ENCODE measurements around the gene CXCL10. TPM values are rescaled to one million over a fixed set of nuclear protein-coding genes. Genes with fewer than 3 reads are reported as not detected.

The CXCL10 gene
- under 1 TPM in 1 of 2 donors, not detected in 1; 0.28 TPM for total RNA-seq

DNA sequence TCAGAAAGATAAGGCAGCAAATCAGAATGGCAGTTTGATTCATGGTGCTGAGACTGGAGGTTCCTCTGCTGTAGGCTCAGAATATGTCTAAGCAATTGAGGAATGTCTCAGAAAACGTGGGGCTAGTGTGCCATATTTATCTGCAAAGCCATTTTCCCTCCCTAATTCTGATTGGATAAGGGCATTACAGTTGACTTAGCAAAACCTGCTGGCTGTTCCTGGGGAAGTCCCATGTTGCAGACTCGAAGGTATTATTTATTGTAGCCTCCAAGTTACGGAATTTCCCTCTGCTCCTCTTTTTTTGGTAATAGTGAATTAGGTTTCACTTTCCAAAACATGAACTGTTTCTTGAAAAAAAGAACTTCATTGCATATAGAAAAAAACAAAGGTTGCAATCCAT lies at the start of gene CXCL10:
Gene CXCL10 (minus strand): TSS at position 109 of the 400 bp plus-strand sequence. CDS start 66 bp downstream, at position 43.
- no peak within 1 kb of the TSS for H3K4me3 ChIP-seq
- H3K36me3 ChIP-seq: no peaks in the 10 kb centered on the region
- TF ChIP-seq, protein P1, sequence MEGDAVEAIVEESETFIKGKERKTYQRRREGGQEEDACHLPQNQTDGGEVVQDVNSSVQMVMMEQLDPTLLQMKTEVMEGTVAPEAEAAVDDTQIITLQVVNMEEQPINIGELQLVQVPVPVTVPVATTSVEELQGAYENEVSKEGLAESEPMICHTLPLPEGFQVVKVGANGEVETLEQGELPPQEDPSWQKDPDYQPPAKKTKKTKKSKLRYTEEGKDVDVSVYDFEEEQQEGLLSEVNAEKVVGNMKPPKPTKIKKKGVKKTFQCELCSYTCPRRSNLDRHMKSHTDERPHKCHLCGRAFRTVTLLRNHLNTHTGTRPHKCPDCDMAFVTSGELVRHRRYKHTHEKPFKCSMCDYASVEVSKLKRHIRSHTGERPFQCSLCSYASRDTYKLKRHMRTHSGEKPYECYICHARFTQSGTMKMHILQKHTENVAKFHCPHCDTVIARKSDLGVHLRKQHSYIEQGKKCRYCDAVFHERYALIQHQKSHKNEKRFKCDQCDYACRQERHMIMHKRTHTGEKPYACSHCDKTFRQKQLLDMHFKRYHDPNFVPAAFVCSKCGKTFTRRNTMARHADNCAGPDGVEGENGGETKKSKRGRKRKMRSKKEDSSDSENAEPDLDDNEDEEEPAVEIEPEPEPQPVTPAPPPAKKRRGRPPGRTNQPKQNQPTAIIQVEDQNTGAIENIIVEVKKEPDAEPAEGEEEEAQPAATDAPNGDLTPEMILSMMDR (IDR thresholded peaks at IDR 0.05): no peak
- no peak for DNase-seq (ENCODE audit: low spot score)
- H3K27me3 ChIP-seq: no peaks in the 10 kb centered on the region
- no peaks in the 10 kb centered on the region for H3K4me1 ChIP-seq
- H3K9me3 ChIP-seq: no peaks in the 10 kb centered on the region
- no peak within 1 kb of the TSS for H3K27ac ChIP-seq

DNA sequence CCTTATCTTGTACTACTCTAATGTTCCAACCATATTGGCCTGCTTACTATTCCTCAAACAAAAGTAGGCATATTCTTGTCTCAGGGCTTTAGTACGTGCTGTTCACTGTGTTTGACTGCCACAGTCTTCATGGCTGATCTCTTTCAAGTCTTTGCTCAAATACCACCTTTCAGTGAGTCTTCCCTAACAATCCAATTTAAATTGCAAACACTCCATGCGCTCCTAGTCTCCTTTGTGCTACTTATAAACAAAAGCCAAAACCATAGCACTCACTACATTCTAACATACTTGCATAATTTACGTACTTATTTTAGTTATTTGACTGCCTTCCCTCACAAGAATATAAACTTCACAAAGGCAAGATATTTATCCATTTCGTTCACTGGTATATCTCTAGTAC lies 49.5 kb upstream of the CXCL10 start:
- TF ChIP-seq, protein P1 (IDR thresholded peaks at IDR 0.05): no peak
- no peaks in the 10 kb centered on the region for H3K36me3 ChIP-seq
- no peaks in the 10 kb centered on the region for H3K4me1 ChIP-seq
- H3K27me3 ChIP-seq: no peaks in the 10 kb centered on the region
- peak overlapping the region in 1 of 2 donors; percentile 70 for H3K27ac ChIP-seq
- no peaks in the 10 kb centered on the region for H3K9me3 ChIP-seq
- DNase-seq (ENCODE audit: low spot score): no peak
- no peak overlapping the region for H3K4me3 ChIP-seq

DNA sequence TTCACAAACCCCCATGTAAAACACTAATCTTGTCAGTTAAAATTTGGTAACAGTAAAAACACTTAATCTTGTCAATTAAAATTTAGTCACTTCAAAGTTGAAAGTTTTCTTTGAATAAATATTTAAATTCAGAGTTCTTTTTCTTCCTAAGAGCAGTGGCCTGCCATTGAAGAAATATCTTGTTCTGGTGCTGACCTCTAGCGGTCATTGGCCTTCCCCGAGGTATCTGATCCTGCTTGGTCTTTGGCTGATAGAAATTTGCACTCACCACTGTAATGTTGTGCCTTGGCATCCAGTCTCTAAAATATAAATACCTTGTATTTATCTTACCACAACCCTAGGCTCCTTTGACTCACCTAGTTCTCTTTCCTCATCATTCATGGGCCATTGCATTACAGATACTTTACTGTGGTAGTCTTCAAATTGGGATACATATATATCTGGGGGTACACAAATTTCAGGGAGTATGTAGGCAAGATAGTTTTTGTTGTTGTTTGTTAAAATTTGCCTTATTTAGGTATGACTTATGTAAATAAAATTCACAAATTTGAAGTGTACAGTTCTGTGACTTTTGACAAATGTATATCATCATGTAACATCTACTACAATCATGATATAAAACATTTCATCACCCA lies 44.5 kb upstream of the CXCL10 start:
- DNase-seq (ENCODE audit: low spot score): peak; percentile 74
- TF ChIP-seq, protein P1 (IDR thresholded peaks at IDR 0.05): peak; percentile 77 to 82
- H3K9me3 ChIP-seq: no peaks in the 10 kb centered on the region

GRCh38 chr4:76066546-76066945 lies 43.2 kb upstream of the CXCL10 start:
- DNase-seq (ENCODE audit: low spot score): no peak
- no peak overlapping the region for H3K27ac ChIP-seq
- TF ChIP-seq, protein P1 (IDR thresholded peaks at IDR 0.05): no peak
- H3K27me3 ChIP-seq: no peaks in the 10 kb centered on the region
- no peak overlapping the region for H3K4me3 ChIP-seq
- no peaks in the 10 kb centered on the region for H3K9me3 ChIP-seq
- H3K36me3 ChIP-seq: no peaks in the 10 kb centered on the region
- no peaks in the 10 kb centered on the region for H3K4me1 ChIP-seq

More for the DNA sequence above, 44.5 kb upstream of the CXCL10 start:
- Histone ChIP-seq H3K36me3 (no peaks in the 10 kb centered on the region), H3K4me1 (no peaks in the 10 kb centered on the region), H3K27ac (no peak overlapping the region), H3K27me3 (no peaks in the 10 kb centered on the region), H3K4me3 (no peak overlapping the region)

GRCh38 chr4:76061982-76062381 lies 38.7 kb upstream of the CXCL10 start:
- Histone ChIP-seq H3K9me3 (no peaks in the 10 kb centered on the region), H3K27ac (no peak overlapping the region), H3K4me3 (no peak overlapping the region), H3K4me1 (no peaks in the 10 kb centered on the region), H3K36me3 (no peaks in the 10 kb centered on the region), H3K27me3 (no peaks in the 10 kb centered on the region)
- DNase-seq (ENCODE audit: low spot score): no peak
- TF ChIP-seq, protein P1 (IDR thresholded peaks at IDR 0.05): no peak

- Histone ChIP-seq H3K9me3 (no peaks in the 10 kb centered on the region), H3K27me3 (no peaks in the 10 kb centered on the region), H3K27ac (no peak overlapping the region), H3K4me1 (no peaks in the 10 kb centered on the region), H3K4me3 (no peak overlapping the region), H3K36me3 (no peaks in the 10 kb centered on the region)
- TF ChIP-seq, protein P1 (IDR thresholded peaks at IDR 0.05): no peak
- no peak for DNase-seq (ENCODE audit: low spot score)
Observed at GRCh38 chr4:76061421-76061820, 38.1 kb upstream of the CXCL10 start.

All from right atrium auricular region (tissue), 2 donors.